Activated CD4-positive, alpha-beta T cell treated with anti-CD3 and anti-CD28 coated beads, Interleukin-2, amount 50 U/mL, for 48 hours (primary cell): ENCODE data around the gene ZNF787.
A peak's percentile ranks its signal among the peaks of the same experiment; 100 is the strongest.
"Not testable (repeated sequence)": the region's sequence is repeated elsewhere in the genome, so short reads cannot be mapped to it uniquely, and the experiment has no call there.

Experiments
- DNase-seq, 2 experiments: peaks; one replicate each; pipeline ENCODE4 v3.0.0-alpha.2; 2020

The ZNF787 gene

GRCh38 chr19:56121180-56122167, at the start of gene ZNF787:
TSS of gene ZNF787 (minus strand) at chr19:56121295. CDS start at chr19:56103217, 18,078 bp downstream.
- DNase-seq = peak; percentile 96

DNA sequence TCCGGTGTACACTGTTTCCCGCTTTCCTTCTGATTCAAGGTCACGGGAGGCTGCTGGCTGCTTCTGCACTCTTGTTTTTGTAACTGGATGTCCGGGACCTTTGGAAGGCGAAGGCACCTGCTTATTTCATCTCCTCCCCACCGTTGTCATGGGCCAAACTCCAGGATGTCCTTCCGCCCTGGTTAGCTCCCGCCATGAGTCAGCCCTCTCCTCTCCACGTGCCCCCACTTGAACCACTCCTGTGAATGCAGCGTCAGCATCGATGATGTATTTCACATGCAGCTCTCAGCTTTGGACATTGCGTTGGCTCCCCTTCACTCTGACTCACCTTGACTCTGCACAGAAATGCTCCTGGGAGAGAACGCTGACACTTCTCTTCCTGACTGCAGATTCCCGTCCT, 49.2 kb upstream of the ZNF787 start:
- DNase-seq = no peak

DNA sequence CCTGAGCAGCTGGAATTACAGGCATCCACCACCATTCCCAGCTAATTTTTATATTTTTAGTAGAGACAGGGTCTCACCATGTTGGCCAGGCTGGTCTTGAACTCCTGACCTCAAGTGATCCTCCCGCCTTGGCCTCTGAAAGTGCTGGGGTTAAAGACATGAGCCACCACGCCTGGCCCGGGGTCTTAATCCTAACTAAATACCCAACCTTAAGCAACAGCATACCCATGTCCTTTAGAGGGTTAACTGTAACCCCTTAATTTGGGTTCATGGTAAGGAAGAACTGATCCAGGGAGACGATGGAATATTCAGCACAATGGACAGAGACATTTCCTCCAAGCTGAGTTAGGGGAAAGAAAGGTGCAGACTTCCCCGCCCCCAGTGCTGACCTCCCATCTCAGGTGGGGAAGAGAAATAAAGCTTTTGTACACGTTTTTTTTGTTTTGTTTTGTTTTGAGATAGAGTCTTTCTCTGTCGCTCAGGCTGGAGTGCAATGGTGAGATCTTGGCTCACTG, 46.0 kb upstream of the ZNF787 start:
- no peak for DNase-seq

- DNase-seq = no peak
These were observed 42.0 kb upstream of the ZNF787 start for GRCh38 chr19:56163097-56163496.

- DNase-seq = peak in 1 of 2 experiments; percentile 10
These were observed 41.2 kb upstream of the ZNF787 start for GRCh38 chr19:56162258-56162657.

DNA sequence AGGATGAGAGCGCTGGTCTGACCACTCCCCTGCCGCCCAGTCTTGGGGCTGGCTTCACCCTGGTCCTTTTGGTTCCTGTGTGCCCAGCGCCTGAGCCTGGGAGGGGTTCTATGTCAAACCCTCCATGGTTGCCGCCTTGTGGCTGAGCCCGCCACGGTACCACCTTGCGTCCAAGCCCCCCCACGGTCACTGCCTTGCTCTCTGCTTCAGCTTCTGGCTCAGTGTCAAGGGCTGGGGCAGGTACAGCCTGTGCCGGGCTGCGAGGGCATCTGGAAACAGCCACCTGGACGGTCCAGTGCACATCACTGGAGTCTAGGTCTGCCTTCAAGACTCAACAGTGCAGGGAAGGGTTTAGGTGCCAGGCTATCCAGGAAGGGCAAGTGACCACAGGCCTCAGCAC, 40.4 kb upstream of the ZNF787 start:
- no peak for DNase-seq

DNA sequence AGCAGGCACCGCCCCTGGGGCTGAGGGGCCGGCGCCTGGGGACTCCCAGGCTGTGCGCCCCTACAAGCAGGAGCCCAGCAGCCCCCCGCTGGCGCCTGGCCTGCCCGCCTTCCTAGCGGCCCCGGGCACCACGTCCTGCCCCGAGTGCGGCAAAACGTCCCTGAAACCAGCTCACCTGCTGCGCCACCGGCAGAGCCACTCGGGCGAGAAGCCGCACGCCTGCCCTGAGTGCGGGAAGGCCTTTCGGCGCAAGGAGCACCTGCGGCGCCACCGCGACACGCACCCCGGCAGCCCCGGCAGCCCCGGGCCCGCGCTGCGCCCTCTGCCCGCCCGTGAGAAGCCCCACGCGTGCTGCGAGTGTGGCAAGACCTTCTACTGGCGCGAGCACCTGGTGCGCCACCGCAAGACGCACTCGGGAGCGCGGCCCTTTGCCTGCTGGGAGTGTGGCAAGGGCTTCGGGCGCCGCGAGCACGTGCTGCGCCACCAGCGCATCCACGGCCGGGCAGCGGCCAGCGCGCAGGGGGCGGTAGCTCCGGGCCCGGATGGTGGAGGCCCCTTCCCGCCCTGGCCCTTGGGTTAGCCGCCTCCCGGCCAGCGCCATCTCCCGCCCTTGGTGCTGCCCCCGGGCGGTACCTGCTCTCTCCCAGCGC, 38.7 kb upstream of the ZNF787 start:
- no peak for DNase-seq

DNA sequence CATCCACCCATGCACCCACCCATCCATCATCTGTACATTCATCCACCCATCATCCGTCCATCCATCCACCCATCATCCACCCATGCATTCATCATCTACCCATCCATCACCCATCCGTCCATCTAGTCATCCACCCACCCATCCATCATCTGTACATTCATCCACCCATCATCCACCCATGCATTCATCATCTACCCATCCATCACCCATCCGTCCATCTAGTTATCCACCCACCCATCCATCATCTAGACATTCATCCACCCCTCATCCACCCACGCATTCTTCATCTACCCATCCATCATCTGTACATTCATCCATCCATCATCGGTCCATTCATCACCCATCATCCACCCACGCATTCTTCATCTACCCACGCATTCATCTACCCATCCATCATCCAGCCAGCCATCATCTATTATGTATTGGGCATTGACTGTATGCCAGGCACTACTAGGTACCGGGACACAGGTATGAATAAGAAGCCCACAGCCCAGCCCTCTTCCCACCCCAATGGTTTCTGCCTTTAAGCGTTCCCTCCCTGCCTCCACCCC, 38.0 kb upstream of the ZNF787 start:
- DNase-seq = no peak

DNA sequence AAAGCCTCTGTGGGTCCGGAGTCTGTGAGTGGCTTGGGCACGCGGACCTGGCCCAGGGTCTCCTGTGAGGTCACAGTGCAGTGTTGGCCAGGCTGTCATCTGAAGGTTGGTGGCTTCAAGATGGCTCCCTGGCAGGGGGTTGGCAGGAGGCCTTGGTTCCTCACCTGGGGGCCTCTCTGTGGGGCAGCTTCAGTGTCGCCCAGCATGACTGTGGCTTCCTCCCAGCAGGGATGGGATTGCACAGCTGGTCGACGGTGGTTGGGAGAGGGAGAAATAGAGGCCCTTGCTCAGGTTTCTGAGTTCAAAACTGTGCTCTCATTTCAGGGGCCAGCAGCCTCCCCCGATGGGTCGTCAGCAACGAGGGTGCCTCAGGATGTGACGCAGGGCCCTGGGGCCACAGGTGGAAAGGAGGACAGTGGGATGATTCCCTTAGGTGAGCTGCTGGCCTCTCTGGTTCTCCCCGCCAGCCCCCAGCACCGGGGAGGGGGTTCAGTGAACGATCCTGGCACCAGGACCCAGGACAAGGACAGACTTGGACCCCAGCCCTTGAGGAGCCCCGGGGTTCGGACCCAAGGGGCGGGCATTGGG, 37.2 kb upstream of the ZNF787 start:
- DNase-seq = no peak

- no peak for DNase-seq
These were observed 35.7 kb upstream of the ZNF787 start for GRCh38 chr19:56156768-56157167.

GRCh38 chr19:56155124-56155687, 34.1 kb upstream of the ZNF787 start:
- DNase-seq = peak in 1 of 2 experiments; percentile 11

DNA sequence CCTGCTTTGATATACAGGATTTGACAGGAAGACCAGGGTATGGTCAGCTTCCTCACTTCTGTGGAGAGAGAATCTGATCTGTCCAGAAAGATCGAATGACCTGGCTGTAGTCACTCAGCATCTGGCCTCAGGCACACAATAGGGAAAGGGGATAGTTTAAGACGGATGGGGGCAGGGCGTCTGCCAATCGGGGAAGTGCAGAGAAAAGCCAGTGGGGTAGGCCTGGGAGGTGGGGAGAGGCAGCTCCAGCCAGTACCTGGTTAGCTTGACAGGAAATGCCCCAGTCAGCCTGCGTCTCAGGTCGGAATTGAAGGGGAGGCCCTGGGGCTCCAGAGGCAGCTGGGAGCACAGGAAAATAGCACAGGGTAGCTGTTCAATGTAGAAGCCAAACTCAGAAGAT, 32.4 kb upstream of the ZNF787 start:
- DNase-seq = no peak

DNA sequence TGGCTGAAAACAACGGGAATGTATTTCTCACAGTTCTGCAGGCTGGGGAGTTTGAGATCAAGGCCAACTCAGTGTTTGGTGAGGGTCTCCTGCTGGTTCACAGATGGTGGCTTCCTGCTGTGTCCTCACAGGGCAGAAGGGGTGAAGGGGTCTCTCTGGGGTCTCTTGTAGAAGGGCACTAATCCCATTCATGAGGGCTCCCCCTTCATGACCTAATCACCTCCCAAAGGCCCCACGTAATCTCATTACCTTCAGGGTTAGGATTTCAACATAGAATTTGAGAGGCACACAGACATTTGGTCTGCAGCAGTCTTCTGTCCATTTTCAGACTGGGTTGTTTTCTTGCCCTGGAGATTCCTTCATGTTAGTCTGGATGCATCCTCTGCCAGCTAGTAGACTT, 31.5 kb upstream of the ZNF787 start:
- DNase-seq = no peak

DNA sequence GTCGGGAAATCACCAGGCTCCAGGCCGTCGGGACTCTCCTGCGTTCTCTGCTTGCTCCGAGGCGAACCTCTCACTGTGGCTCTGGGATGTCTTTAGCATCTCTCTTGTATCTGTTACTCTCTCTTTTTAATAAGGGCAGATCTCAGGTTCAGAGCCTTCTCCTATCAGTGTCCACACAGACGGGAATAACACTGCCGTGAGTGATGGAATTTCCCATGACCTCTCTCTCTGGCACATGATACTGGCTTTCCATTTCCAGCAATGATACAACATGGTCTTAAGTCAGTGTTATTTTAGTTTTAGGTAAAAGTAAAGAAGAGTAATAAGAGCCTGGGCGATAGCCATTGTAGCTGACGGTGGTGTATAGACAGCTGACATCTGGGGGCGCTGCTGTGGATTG, 29.3 kb upstream of the ZNF787 start:
- DNase-seq = no peak

DNA sequence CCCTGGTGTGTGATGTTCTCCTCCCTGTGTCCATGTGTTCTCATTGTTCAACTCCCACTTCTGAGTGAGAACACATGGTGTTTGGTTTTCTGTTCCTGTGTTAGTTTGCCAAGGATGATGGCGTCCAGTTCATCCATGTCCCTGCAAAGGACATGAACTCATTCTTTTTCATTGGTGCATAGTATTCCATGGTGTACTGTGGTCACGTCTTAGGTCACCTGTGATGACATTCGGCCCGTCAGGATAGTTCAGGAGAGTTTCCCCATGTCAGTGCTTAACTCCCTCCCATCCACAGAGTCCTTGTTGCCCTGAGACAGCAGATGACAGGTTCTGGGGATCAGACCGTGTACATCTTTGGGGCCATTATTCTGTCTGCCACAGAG, 28.6 kb upstream of the ZNF787 start:
- no peak for DNase-seq

DNA sequence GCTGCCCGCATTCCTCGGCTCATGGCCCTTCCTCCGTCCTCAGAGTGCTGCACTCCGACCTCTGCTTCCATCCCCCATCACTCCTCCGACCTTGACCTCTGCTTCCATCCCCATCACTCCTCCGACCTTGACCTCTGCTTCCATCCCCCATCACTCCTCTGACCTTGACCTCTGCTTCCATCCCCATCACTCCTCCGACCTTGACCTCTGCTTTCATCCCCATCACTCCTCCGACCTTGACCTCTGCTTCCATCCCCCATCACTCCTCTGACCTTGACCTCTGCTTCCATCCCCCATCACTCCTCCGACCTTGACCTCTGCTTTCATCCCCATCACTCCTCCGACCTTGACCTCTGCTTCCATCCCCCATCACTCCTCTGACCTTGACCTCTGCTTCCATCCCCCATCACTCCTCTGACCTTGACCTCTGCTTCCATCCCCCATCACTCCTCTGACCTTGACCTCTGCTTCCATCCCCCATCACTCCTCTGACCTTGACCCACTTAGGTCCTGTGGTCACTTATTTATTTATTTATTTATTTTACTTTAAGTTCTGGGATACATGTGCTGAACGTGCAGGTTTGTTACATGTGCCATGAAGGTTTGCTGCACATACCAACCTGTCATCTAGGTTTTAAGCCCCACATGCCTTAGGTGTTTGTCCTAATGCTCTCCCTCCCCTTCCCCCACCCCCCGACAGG, 28.0 kb upstream of the ZNF787 start:
- not testable (repeated sequence) for DNase-seq

DNA sequence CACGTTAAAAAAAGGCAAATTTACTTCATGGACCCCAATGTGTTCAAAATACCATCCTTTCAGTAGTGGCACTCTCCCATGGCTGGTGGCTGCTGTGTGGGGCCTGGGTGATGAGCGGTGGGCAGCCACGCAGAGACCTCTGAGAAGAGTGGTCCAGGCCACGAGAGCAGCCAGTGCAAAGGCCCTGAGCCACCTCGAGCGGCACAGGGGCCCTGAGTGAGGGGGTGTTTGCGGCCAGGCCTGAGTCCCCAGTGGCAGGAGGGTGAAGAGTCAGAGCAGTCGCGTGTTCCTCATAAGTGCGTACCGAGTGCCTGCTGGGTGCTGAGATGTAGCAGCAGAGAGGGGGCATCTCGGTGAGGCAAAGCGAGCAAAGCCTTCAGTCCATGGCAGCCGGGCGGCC, 27.0 kb upstream of the ZNF787 start:
- no peak for DNase-seq

DNA sequence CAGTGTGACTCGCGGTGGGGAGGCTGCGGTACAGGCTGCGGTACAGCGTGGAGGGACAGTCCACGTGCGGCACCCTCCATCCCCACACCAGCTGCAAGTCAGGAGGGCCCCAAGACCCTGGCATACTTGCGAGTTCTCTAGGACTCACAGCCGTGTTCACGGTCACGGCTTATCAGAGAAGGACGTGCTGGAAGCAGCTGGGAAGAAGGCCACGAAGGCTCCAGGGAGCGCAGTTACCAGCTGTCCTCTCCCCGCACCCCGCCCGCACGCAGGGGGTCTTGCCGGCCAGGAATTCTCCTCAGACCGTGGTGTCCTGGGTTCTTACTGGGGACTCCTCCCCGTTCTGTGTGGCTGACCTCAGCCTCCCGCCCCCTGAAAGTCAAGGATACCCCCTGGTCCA, 26.2 kb upstream of the ZNF787 start:
- DNase-seq = no peak

DNA sequence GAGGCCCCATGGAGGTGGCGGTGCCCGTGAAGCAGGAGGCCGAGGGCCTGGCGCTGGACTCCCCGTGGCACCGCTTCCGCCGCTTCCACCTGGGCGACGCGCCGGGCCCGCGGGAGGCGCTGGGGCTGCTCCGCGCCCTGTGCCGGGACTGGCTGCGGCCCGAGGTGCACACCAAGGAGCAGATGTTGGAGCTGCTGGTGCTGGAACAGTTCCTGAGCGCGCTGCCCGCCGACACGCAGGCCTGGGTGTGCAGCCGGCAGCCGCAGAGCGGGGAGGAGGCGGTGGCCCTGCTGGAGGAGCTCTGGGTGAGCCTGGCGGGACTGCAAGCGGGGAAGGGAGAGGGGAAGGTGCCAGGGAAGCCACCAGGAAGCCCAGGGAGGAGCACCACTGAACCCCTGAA, 25.8 kb upstream of the ZNF787 start:
- no peak for DNase-seq

- no peak for DNase-seq
These were observed 24.6 kb upstream of the ZNF787 start for GRCh38 chr19:56145698-56146097.

GRCh38 chr19:56144831-56145230, 23.7 kb upstream of the ZNF787 start:
- no peak for DNase-seq

- DNase-seq = no peak
These were observed 23.3 kb upstream of the ZNF787 start for GRCh38 chr19:56144376-56144775.
